Hepatocyte (in vitro differentiated cells): Measurements from ENCODE around the gene PLPP4.
"Not testable (repeated sequence)": the region's sequence is repeated elsewhere in the genome, so short reads cannot be mapped to it uniquely, and the experiment has no call there.

ENCODE experiments used
- EZH2 ChIP-seq: fragments of 200-600 bp; sonication (generic); IDR thresholded peaks from 2 replicates; pipeline ENCODE4 v1.6.1; 2016; ENCODE audit warnings: antibody characterized with exemption, mild to moderate bottlenecking, borderline replicate concordance
- EZH2phosphoT487 ChIP-seq: fragments of 200-600 bp; sonication (generic); IDR thresholded peaks from one replicate; pipeline ENCODE4 v1.6.1; 2018; ENCODE audit warnings: antibody characterized with exemption, mild to moderate bottlenecking, low read depth, moderate library complexity; ENCODE audit not compliant: unreplicated experiment, severe bottlenecking
- TF ChIP-seq, protein P1 (sequence below): fragments of 200-600 bp; sonication (generic); IDR thresholded peaks from 2 replicates; pipeline ENCODE4 v1.5.1; 2016; ENCODE audit warnings: antibody characterized with exemption, mild to moderate bottlenecking; ENCODE audit not compliant: poor library complexity

DNA sequence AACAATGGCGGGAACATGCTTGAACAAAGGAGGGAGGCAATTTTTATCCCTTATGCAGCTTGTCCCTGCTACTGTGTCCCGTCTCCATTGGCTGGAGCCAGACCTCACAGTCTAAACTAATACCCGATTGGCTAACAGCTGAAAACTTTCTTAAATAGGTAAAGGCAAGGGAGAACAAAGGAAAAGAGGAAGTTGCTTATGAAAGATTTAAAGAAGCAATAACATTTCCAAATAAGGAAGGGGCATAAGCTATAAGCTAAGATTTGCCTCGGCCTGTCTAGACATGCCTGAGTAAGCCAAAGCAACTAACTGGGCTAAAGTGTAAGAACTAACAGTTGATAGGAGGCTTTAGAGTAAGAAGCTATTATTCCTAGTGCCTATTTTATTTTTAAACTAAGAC, 47.2 kb downstream of the PLPP4 start:
- TF ChIP-seq, protein P1, sequence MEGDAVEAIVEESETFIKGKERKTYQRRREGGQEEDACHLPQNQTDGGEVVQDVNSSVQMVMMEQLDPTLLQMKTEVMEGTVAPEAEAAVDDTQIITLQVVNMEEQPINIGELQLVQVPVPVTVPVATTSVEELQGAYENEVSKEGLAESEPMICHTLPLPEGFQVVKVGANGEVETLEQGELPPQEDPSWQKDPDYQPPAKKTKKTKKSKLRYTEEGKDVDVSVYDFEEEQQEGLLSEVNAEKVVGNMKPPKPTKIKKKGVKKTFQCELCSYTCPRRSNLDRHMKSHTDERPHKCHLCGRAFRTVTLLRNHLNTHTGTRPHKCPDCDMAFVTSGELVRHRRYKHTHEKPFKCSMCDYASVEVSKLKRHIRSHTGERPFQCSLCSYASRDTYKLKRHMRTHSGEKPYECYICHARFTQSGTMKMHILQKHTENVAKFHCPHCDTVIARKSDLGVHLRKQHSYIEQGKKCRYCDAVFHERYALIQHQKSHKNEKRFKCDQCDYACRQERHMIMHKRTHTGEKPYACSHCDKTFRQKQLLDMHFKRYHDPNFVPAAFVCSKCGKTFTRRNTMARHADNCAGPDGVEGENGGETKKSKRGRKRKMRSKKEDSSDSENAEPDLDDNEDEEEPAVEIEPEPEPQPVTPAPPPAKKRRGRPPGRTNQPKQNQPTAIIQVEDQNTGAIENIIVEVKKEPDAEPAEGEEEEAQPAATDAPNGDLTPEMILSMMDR, result not testable (repeated sequence)
- TF ChIP-seq EZH2, EZH2phosphoT487: not testable (repeated sequence)
